ENCODE measurements around the gene GRK3. TPM values are rescaled to one million over a fixed set of nuclear protein-coding genes. Genes with fewer than 3 reads are reported as not detected.
"Not testable (repeated sequence)": the region's sequence is repeated elsewhere in the genome, so short reads cannot be mapped to it uniquely, and the experiment has no call there.

The GRK3 gene
- total RNA-seq, 6 experiments from 2014 or later = 1.1 to 4.9 (median 3.6) TPM

DNA sequence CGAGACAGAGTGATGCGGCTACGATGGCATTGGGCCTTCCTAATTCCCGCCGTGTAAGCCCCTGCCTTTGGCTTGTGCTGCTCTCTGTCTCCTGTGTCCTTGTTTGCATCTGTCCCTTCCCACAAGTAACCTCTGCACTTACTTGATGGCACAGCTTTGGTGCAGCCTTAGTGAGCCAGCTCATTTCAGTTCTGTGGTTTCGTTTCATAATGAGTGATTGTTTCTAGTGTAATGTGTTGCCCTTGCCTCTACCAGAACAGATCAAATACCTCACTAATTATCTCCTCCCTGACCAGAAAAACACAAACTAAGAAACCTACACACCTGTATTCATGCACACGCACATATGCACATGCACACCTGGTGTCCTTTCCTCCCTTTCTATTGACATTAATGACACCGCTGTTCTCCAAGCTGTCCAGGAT lies 58.8 kb downstream of the GRK3 start:
- H3K27ac ChIP-seq = no peak overlapping the region
- no peak for TF ChIP-seq POLR2A (IDR thresholded peaks at IDR 0.05)
- no peak for TF ChIP-seq CTCF (IDR thresholded peaks at IDR 0.05)
- intact Hi-C loops (cut with DNase I) = no loop called here
- no peaks in the 10 kb centered on the region for H3K36me3 ChIP-seq
- ATAC-seq = no peak
- no peak overlapping the region for H3K4me3 ChIP-seq
- H3K4me1 ChIP-seq = no peaks in the 10 kb centered on the region
- H3K9me3 ChIP-seq = no peaks in the 10 kb centered on the region
- no peaks in the 10 kb centered on the region for H3K27me3 ChIP-seq
- WGBS (ENCODE audit: insufficient coverage, low coverage, low lambda C conversion rate, missing lambda C conversion rate) = 96% methylated on average over 5 of the region's 8 CpGs
- DNase-seq = no peak

- DNase-seq (no peak), ATAC-seq (no peak)
- Histone ChIP-seq H3K36me3 (no peaks in the 10 kb centered on the region), H3K27ac (no peak overlapping the region), H3K27me3 (no peaks in the 10 kb centered on the region), H3K4me3 (no peak overlapping the region), H3K4me1 (no peaks in the 10 kb centered on the region), H3K9me3 (no peaks in the 10 kb centered on the region)
- TF ChIP-seq CTCF (IDR thresholded peaks at IDR 0.05) (no peak), POLR2A (IDR thresholded peaks at IDR 0.05) (no peak)
- intact Hi-C loops (cut with DNase I) = no loop called here
- 85% methylated on average over 6 of the region's 7 CpGs for WGBS (ENCODE audit: insufficient coverage, low coverage, low lambda C conversion rate, missing lambda C conversion rate)
Measured at GRCh38 chr22:25623851-25624250, 59.4 kb downstream of the GRK3 start.

- intact Hi-C loops (cut with DNase I) = no loop called here
- TF ChIP-seq POLR2A (IDR thresholded peaks at IDR 0.05) (no peak), CTCF (IDR thresholded peaks at IDR 0.05) (no peak)
- Histone ChIP-seq H3K36me3 (no peaks in the 10 kb centered on the region), H3K9me3 (no peaks in the 10 kb centered on the region), H3K27ac (no peak overlapping the region), H3K4me1 (no peaks in the 10 kb centered on the region), H3K27me3 (no peaks in the 10 kb centered on the region), H3K4me3 (no peak overlapping the region)
- DNase-seq (no peak), ATAC-seq (no peak)
- WGBS (ENCODE audit: insufficient coverage, low coverage, low lambda C conversion rate, missing lambda C conversion rate) = 73% methylated on average over 6 of the region's 6 CpGs
Measured at GRCh38 chr22:25624476-25624875, 60.0 kb downstream of the GRK3 start.

DNA sequence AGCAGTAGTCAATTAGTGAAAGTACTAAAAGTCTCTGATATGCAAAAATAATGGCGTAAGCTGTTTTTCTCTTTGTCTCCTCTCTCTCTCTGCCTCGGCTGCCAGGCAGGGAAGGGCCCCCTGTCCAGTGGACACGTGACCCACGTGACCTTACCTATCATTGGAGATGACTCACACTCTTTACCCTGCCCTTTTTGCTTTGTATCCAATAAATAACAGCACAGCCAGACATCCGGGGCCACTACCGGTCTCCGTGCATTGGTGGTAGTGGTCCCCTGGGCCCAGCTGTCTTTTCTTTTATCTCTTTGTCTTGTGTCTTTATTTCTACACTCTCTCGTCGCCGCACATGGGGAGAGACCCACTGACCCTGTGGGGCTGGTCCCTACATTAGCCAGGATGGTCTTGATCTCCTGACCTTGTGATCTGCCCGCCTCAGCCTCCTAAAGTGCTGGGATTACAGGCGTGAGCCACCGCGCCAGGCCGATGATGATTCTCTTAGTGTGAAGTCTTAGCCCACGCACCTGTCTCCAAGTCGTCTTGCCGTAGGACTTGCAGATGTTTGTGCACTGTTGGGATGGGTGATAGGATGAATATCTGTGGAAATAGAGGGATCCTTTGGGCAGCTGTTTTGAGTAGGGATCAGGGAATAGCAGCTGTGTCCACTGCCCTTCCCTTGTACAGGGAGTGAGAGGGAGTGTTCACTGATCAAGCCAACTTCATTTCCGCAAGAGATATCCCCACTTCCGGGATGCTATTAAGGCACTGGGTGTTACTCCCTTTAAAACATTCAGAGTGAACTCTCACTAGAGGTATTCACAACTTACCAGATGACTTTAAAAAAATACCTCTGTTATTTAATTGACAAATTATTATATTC lies 61.5 kb downstream of the GRK3 start:
- intact Hi-C loops (cut with DNase I); DNase-seq; H3K36me3 ChIP-seq; H3K4me1 ChIP-seq; ATAC-seq; H3K9me3 ChIP-seq; H3K27ac ChIP-seq; H3K27me3 ChIP-seq; H3K4me3 ChIP-seq: not testable (repeated sequence)
- WGBS (ENCODE audit: insufficient coverage, low coverage, low lambda C conversion rate, missing lambda C conversion rate) = 81% methylated on average over 15 of the region's 20 CpGs

DNA sequence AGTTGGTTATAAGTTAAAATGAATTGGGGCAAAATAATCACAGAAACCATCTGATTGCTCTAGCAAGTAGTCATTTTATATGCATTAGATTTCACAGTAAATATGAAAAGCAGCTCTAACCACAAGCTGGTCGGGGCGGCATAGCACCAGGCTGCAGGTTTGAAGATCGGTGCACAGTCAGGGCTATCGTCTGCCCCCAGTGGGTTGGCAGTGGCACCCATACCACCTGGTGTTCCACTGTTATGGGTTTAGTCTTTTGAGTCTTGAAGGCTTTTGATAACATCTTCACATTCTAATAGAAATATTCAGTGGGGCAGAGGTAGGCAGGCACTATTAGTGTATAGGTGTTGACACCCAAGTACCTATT lies 62.1 kb downstream of the GRK3 start:
- H3K27ac ChIP-seq = no peak overlapping the region

More for the DNA sequence above, 62.1 kb downstream of the GRK3 start:
- no peak for TF ChIP-seq POLR2A (IDR thresholded peaks at IDR 0.05)
- TF ChIP-seq CTCF (IDR thresholded peaks at IDR 0.05) = no peak
- Histone ChIP-seq H3K4me3 (no peak overlapping the region), H3K4me1 (no peaks in the 10 kb centered on the region), H3K27me3 (no peaks in the 10 kb centered on the region), H3K36me3 (no peaks in the 10 kb centered on the region), H3K9me3 (no peaks in the 10 kb centered on the region)
- intact Hi-C loops (cut with DNase I) = no loop called here
- ATAC-seq (no peak), DNase-seq (no peak)
- 57% methylated on average over 4 of the region's 4 CpGs for WGBS (ENCODE audit: insufficient coverage, low coverage, low lambda C conversion rate, missing lambda C conversion rate)
